Esophagus muscularis mucosa (tissue), 4 donors: ENCODE data around the gene LHB.

ENCODE experiments used
- CTCF ChIP-seq, 3 experiments: fragments of 200-600 bp in 2 of 3; fragments of 450-650 bp in 1 of 3; sonication (generic) in 2 of 3; IDR thresholded peaks; one replicate each; pipeline ENCODE4 v1.5.1; 2017 to 2019; ENCODE audit warnings: antibody characterized with exemption in 3 of 3, mild to moderate bottlenecking in 2 of 3, moderate library complexity in 1 of 3
- EP300 ChIP-seq: sonication (generic); formaldehyde crosslinking; IDR thresholded peaks from one replicate; pipeline ENCODE4 v1.6.1; 2017; ENCODE audit warnings: antibody characterized with exemption
- POLR2A ChIP-seq: fragments of 450-650 bp; IDR thresholded peaks from one replicate; pipeline ENCODE4 v1.6.1; 2017; ENCODE audit warnings: antibody characterized with exemption, moderate library complexity, mild to moderate bottlenecking, low read depth
- POLR2AphosphoS5 ChIP-seq, 2 donors: sonication (generic); formaldehyde crosslinking; IDR thresholded peaks; one replicate each; pipeline ENCODE4 v1.6.1; 2017; ENCODE audit warnings: antibody characterized with exemption in 2 of 2

- TF ChIP-seq CTCF (IDR thresholded peaks at IDR 0.05) (no peak), POLR2A (no peak), POLR2AphosphoS5 (IDR thresholded peaks at IDR 0.05) (no peak), EP300 (no peak)
These were observed 28.6 kb downstream of the LHB start for GRCh38 chr19:48988286-48988685.
